Fibroblast of the aortic adventitia (primary cell): ENCODE data around the gene SAMHD1. TPM values are rescaled to one million over a fixed set of nuclear protein-coding genes. Genes with fewer than 3 reads are reported as not detected.

Experiments used
- DNase-seq: peaks from one replicate; pipeline ENCODE4 v3.0.0-alpha.2; 2010; ENCODE audit warnings: low read depth
- H3K4me3 ChIP-seq: 2 replicates; pipeline ENCODE4 v1.5.1; 2011; ENCODE audit warnings: low read depth, mild to moderate bottlenecking, control low read depth, low read length, moderate library complexity
- total RNA-seq: library from RNA; depleted of rRNA; stranded (reverse); fragments of >200 nt; gene quantifications from 2 replicates; pipeline ENCODE4 v1.2.3, GENCODE V29; 2012; ENCODE audit warnings: low replicate concordance
- TF ChIP-seq, protein P1 (sequence below): IDR thresholded peaks from 2 replicates; pipeline ENCODE4 v1.5.1; 2011; ENCODE audit warnings: mild to moderate bottlenecking, low read length, control low read depth, inconsistent platforms; ENCODE audit not compliant: insufficient read depth

Gene SAMHD1
- total RNA-seq, 1 donor = 32.7 TPM

- TF ChIP-seq, protein P1, sequence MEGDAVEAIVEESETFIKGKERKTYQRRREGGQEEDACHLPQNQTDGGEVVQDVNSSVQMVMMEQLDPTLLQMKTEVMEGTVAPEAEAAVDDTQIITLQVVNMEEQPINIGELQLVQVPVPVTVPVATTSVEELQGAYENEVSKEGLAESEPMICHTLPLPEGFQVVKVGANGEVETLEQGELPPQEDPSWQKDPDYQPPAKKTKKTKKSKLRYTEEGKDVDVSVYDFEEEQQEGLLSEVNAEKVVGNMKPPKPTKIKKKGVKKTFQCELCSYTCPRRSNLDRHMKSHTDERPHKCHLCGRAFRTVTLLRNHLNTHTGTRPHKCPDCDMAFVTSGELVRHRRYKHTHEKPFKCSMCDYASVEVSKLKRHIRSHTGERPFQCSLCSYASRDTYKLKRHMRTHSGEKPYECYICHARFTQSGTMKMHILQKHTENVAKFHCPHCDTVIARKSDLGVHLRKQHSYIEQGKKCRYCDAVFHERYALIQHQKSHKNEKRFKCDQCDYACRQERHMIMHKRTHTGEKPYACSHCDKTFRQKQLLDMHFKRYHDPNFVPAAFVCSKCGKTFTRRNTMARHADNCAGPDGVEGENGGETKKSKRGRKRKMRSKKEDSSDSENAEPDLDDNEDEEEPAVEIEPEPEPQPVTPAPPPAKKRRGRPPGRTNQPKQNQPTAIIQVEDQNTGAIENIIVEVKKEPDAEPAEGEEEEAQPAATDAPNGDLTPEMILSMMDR = no peak
- H3K4me3 ChIP-seq = no peak overlapping the region
- no peak for DNase-seq
Observed at GRCh38 chr20:36851490-36851889, 100.0 kb downstream of the SAMHD1 start.

DNA sequence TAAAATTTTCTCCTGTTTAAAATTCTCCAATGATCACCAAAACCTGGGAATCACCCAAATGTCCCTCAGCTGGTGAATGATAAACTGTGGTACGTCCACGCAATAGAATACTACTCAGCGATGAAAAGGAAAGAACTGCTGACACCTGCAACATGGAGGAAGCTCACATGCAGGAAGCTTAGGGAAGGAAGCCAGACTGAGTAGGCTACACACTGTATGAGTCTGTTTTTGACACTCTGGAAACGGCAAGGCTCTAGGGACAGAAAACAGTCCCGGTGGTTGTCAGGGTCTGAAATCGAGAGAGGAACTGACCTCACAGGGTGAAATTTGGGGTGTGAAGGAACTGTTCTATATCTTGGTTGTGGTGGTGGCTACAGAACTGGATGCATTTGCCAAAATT, 100.7 kb downstream of the SAMHD1 start:
- TF ChIP-seq, protein P1 = no peak
- no peak for DNase-seq

GRCh38 chr20:36849333-36850065, 102.0 kb downstream of the SAMHD1 start:
- DNase-seq = no peak
- TF ChIP-seq, protein P1 = no peak
- H3K4me3 ChIP-seq = no peak overlapping the region

More for the DNA sequence above, 100.7 kb downstream of the SAMHD1 start:
- H3K4me3 ChIP-seq = no peak overlapping the region

GRCh38 chr20:36848677-36849076, 102.8 kb downstream of the SAMHD1 start:
- no peak for DNase-seq
- H3K4me3 ChIP-seq = peak overlapping the region; percentile 3
- TF ChIP-seq, protein P1 = no peak

DNA sequence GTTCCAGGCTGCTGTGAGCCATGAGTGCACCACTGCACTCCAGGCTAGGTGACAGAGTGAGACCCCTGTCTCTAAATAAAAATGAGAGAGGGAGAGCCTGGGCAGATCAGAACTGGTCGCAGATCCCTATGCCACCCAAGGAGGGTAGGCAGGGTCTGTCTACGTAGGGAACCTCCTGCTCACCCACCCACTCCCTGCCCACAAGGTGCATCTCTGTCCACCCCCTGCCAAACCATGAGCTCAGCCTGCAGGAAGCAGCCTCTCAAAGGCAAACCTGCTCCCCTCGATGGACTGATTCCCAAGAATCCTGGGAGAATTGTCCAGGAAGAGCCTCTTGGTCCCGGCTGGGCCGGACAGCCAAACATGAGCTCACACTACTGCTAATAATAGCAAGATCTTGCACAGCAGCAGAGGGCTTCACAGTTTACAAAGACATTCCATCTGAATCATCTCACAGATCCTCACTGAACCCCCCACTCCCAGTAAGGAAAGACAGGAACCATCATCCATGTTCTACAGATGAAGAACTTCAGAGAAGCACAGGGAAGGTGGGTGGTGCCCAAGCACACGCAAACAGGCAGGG, 103.3 kb downstream of the SAMHD1 start:
- H3K4me3 ChIP-seq = peak overlapping the region; percentile 3
- DNase-seq = peak; percentile 90
- TF ChIP-seq, protein P1 = no peak

DNA sequence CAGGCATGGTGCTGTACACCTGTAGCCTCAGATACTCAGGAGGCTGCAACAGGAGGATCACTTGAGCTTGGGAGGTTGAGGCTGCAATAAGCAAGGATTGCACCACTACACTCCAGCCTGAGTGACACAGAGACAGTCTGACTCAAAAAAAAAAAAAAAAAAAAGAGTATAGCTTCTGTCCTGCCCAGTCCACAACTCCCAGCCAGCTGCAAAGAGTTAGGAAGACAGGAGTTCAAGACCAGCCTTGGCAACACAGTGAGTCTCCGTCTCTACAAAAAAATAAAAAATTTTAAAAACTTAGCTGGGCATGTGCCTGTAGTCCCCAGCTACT, 103.8 kb downstream of the SAMHD1 start:
- peak; percentile 40 for DNase-seq

More for the DNA sequence above, 103.8 kb downstream of the SAMHD1 start:
- TF ChIP-seq, protein P1 = no peak
- H3K4me3 ChIP-seq = no peak overlapping the region
